ENCODE results near the gene HMCN2.
A peak's percentile ranks its signal among the peaks of the same experiment; 100 is the strongest.

The HMCN2 gene

GRCh38 chr9:130461218-130461630, 195.7 kb downstream of the HMCN2 start:
- TF ChIP-seq, protein P1, sequence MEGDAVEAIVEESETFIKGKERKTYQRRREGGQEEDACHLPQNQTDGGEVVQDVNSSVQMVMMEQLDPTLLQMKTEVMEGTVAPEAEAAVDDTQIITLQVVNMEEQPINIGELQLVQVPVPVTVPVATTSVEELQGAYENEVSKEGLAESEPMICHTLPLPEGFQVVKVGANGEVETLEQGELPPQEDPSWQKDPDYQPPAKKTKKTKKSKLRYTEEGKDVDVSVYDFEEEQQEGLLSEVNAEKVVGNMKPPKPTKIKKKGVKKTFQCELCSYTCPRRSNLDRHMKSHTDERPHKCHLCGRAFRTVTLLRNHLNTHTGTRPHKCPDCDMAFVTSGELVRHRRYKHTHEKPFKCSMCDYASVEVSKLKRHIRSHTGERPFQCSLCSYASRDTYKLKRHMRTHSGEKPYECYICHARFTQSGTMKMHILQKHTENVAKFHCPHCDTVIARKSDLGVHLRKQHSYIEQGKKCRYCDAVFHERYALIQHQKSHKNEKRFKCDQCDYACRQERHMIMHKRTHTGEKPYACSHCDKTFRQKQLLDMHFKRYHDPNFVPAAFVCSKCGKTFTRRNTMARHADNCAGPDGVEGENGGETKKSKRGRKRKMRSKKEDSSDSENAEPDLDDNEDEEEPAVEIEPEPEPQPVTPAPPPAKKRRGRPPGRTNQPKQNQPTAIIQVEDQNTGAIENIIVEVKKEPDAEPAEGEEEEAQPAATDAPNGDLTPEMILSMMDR (IDR thresholded peaks at IDR 0.05; ENCODE audit: borderline replicate concordance, control extremely low read depth, extremely low read depth, insufficient read depth, missing control alignments) = peak; percentile 97
- peak; percentile 89 for DNase-seq (ENCODE audit: low spot score)
- in situ Hi-C loops (cut with MboI; ENCODE audit: low sequenced_read_pairs, unreplicated experiment) = loop anchor here (25.0 kb wide), 1 partner anchor 226 kb away; the partner anchor contains the start of gene EXOSC2

DNA sequence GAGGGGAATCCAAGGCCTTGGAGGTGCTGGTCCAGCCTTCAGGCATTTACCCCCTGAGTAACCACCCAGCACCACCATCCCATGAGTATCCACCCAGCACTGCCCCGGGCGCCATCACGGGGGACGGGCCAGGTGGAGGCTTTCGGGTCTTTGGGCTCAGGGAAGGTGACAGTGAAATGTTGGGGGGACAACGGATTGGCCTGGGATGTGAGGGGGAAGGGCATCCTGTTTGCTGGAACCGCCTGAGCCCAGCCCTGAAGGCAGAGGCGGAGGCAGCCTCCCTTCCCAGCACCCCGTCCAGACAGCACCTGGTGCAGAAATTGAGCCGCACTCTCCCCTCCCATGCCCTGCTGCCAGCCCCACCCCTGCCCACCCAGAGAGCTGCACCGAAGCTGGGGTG, 196.2 kb downstream of the HMCN2 start:
- in situ Hi-C loops (cut with MboI; ENCODE audit: low sequenced_read_pairs, unreplicated experiment) = loop anchor here (25.0 kb wide), 1 partner anchor 226 kb away; the partner anchor contains the start of gene EXOSC2
- TF ChIP-seq, protein P1 (IDR thresholded peaks at IDR 0.05; ENCODE audit: borderline replicate concordance, control extremely low read depth, extremely low read depth, insufficient read depth, missing control alignments) = no peak
- no peak for DNase-seq (ENCODE audit: low spot score)

GRCh38 chr9:130462685-130463540, 197.4 kb downstream of the HMCN2 start:
- DNase-seq (ENCODE audit: low spot score) = no peak
- TF ChIP-seq, protein P1 (IDR thresholded peaks at IDR 0.05; ENCODE audit: borderline replicate concordance, control extremely low read depth, extremely low read depth, insufficient read depth, missing control alignments) = no peak
- in situ Hi-C loops (cut with MboI; ENCODE audit: low sequenced_read_pairs, unreplicated experiment) = loop anchor here (25.0 kb wide), 1 partner anchor 224 kb away; the partner anchor contains the start of gene EXOSC2

DNA sequence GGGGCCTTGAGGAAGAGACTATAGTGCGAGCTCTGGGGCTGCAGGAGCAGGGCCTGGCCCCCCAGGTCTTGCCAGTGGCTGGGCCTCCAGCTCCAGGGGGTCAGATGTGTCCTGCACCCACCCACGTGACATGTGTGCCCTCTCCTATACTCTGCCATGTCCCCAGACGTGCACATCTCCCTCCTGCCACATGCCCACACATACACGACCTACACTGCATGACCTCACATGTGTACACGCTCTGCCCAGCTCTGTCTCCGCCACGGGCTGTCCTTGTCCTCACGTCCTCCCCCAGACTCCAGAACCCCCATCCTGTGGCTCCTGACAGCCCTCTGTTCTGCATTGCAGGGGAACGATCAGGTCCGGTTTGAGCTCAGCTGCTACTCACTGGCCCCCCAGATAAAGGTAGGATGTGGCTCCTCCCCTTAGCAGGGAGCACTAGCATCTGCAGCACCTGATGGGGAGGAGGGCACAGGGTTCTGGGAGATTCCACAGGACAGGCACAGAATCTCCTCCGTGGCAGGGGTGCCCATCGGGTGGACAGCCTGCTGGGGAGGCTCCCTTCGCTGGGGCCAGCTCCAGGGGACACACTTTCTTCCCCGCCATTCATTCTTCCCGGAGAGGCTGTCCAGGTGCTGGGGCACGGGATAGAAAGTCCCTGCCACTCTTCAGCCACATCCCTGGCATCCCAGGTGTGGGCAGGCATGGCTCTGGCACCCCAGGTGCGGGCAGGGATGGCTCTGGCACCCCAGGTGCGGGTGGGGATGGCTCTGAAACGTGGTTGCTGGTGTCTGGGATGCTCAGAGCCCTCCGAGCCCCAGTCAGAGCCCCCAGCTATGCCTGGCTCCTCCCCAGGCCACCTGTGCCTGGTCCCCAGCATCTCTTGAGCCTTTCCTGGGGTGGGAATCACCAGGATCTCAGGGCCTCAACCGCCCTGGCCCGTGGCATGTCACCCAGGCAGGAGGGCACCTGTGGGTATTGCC, 198.5 kb downstream of the HMCN2 start:
- in situ Hi-C loops (cut with MboI; ENCODE audit: low sequenced_read_pairs, unreplicated experiment) = loop anchor here (25.0 kb wide), 1 partner anchor 223 kb away; the partner anchor contains the start of gene EXOSC2
- TF ChIP-seq, protein P1 (IDR thresholded peaks at IDR 0.05; ENCODE audit: borderline replicate concordance, control extremely low read depth, extremely low read depth, insufficient read depth, missing control alignments) = no peak
- no peak for DNase-seq (ENCODE audit: low spot score)

DNA sequence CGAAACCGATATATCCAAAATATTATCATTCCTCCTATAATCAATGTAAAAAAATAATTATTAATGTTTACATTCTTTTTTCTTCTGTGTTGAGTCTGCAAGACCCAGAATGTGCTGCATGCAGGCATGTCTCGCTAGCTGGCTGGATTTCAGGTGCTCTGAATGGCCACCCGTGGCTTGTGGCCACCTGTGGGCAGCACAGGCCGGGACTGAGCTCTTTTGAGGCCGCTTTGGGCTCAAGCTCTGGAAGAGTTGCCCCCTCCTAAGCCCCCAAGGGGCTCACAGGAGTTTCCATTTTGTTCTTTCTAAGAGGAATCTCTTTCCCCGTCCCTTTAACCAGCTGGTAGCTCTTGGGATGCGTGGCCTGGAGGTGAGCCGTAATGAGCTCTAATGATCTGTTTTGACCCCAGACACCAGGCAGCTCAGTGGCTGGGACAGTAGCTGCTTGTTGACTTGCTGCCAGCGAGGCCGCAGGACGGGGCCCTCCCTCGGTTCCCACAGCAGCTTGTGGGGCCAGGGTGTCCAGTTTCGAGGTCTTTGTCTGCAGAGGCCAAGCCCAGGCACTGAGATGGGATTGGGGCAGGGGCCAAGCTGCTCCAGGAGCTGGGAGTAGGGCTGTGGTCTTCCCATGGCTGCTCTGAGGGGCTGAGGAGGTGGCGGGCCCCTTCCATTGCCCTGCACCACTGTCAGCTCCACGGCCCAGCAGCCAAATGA, 200.0 kb downstream of the HMCN2 start:
- TF ChIP-seq, protein P1 (IDR thresholded peaks at IDR 0.05; ENCODE audit: borderline replicate concordance, control extremely low read depth, extremely low read depth, insufficient read depth, missing control alignments) = no peak
- in situ Hi-C loops (cut with MboI; ENCODE audit: low sequenced_read_pairs, unreplicated experiment) = loop anchor here (25.0 kb wide), 1 partner anchor 222 kb away; the partner anchor contains the start of gene EXOSC2
- no peak for DNase-seq (ENCODE audit: low spot score)
